HuH-7 (cell line): ENCODE data around the gene PARP1.

Experiments used
- DNase-seq: peaks from one replicate; pipeline ENCODE4 v3.0.0; 2011; ENCODE audit warnings: low spot score

PARP1 gene

GRCh38 chr1:226405411-226405988 is 2.4 kb downstream of the PARP1 start:
- DNase-seq, result no peak

- DNase-seq, result no peak
These were observed 3.0 kb downstream of the PARP1 start for GRCh38 chr1:226404904-226405222.

GRCh38 chr1:226404063-226404903 is 3.6 kb downstream of the PARP1 start:
- no peak for DNase-seq

- peak; percentile 51 for DNase-seq
These were observed 4.5 kb downstream of the PARP1 start for GRCh38 chr1:226403201-226404034.

- DNase-seq, result no peak
These were observed 5.1 kb downstream of the PARP1 start for GRCh38 chr1:226402739-226403165.

- no peak for DNase-seq
These were observed 6.3 kb downstream of the PARP1 start for GRCh38 chr1:226401355-226402303.

GRCh38 chr1:226400519-226401354 is 7.2 kb downstream of the PARP1 start:
- DNase-seq, result no peak

- no peak for DNase-seq
These were observed 9.8 kb downstream of the PARP1 start for GRCh38 chr1:226397955-226398636.

GRCh38 chr1:226397011-226397926 is 10.6 kb downstream of the PARP1 start:
- DNase-seq, result no peak

- DNase-seq, result no peak
These were observed 12.1 kb downstream of the PARP1 start for GRCh38 chr1:226395753-226396152.

- DNase-seq, result no peak
These were observed 13.4 kb downstream of the PARP1 start for GRCh38 chr1:226394462-226394861.

- DNase-seq, result no peak
These were observed 17.2 kb downstream of the PARP1 start for GRCh38 chr1:226390681-226391080.

GRCh38 chr1:226388131-226388530 is 19.8 kb downstream of the PARP1 start:
- DNase-seq, result no peak

GRCh38 chr1:226384717-226385116 is 23.2 kb downstream of the PARP1 start:
- DNase-seq, result no peak

- no peak for DNase-seq
These were observed 23.9 kb downstream of the PARP1 start for GRCh38 chr1:226384040-226384439.

GRCh38 chr1:226382030-226382429 is 25.9 kb downstream of the PARP1 start:
- no peak for DNase-seq

GRCh38 chr1:226381226-226381998 is 26.5 kb downstream of the PARP1 start:
- DNase-seq, result no peak

- DNase-seq, result no peak
These were observed 29.8 kb downstream of the PARP1 start for GRCh38 chr1:226378071-226378470.
